ENCODE data around the gene MAOB.

DNA sequence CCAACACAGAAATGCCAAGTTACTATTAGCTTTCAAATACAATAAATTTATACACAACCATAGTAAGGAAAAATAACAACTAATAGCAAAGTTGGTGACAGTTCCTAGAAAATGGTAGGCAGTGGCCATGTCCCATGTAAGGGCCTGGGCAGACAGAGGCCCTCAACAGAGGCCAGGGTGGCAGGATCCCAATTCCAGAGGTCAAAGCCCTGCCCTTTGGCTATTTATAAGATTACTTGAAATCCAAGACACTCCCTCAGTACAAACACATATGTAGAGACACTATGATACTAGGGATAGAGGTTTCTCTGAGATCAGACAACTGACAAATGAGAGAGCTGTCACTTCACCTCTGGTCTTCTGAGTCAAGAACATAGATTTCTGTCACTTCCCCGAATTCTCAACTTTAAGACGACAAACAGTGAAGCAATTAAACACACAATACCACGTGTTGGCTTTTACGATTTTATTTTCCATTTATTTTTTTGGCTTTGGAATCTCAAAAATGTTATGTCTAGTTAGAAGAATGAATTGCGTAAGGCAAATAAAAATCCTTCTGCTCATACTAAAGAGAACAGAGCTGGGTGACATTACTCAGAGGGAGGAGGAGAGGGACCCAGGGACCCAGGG is 16.3 kb upstream of the MAOB start:
- TF ChIP-seq, protein P1, sequence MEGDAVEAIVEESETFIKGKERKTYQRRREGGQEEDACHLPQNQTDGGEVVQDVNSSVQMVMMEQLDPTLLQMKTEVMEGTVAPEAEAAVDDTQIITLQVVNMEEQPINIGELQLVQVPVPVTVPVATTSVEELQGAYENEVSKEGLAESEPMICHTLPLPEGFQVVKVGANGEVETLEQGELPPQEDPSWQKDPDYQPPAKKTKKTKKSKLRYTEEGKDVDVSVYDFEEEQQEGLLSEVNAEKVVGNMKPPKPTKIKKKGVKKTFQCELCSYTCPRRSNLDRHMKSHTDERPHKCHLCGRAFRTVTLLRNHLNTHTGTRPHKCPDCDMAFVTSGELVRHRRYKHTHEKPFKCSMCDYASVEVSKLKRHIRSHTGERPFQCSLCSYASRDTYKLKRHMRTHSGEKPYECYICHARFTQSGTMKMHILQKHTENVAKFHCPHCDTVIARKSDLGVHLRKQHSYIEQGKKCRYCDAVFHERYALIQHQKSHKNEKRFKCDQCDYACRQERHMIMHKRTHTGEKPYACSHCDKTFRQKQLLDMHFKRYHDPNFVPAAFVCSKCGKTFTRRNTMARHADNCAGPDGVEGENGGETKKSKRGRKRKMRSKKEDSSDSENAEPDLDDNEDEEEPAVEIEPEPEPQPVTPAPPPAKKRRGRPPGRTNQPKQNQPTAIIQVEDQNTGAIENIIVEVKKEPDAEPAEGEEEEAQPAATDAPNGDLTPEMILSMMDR (IDR thresholded peaks at IDR 0.05; ENCODE audit: insufficient read depth, low read length): no peak
- no peak for TF ChIP-seq POLR2AphosphoS5 (IDR thresholded peaks at IDR 0.05; ENCODE audit: low read depth)
